Measurements from ENCODE around the gene PDXDC1. TPM values are rescaled to one million over a fixed set of nuclear protein-coding genes. Genes with fewer than 3 reads are reported as not detected.
"Not testable (repeated sequence)": the region's sequence is repeated elsewhere in the genome, so short reads cannot be mapped to it uniquely, and the experiment has no call there.

The PDXDC1 gene
- total RNA-seq, 1 experiment from 2014 or later, result 95.5 TPM

DNA sequence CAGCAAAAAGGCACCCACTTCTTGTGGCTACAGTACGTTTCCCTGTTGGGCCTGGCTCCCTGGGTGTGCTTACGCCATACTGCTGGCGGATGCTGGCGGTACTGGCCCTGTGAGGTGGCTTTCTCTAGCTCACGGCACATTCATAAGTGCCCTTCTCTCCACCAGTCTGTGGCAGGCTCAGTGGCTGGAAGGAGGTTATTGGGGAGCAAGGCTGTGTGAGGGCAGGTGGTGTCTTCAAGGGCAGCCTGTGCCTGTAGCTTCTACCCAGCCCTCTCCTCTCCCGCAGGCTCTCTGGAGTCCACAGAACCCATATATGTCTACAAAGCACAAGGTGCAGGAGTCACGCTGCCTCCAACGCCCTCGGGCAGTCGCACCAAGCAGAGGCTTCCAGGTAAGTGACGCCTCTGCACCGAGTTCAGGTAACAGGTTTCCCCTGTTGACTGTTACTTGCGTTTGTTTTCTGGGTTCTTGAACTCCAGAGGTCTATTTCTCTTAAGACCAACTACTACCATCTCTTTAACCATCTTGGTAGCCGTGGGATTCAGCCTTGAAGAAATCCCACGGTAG is 60.4 kb downstream of the PDXDC1 start:
- DNase-seq (ENCODE audit: low read depth), result no peak

DNA sequence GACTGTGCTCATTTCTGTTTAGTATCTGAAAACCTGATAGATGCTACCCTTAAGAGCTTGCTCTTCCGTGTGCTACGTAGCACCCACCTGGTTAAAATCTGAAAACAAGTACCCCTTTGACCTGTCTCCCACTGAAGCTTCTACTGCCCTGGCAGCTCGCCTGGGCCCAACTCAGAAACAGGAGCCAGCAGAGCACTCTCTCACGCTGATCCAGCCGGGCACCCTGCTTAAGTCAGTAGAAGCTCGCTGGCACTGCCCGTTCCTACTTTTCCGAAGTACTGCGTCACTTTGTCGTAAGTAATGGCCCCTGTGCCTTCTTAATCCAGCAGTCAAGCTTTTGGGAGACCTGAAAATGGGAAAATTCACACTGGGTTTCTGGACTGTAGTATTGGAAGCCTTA is 62.2 kb downstream of the PDXDC1 start:
- DNase-seq (ENCODE audit: low read depth), result no peak

DNA sequence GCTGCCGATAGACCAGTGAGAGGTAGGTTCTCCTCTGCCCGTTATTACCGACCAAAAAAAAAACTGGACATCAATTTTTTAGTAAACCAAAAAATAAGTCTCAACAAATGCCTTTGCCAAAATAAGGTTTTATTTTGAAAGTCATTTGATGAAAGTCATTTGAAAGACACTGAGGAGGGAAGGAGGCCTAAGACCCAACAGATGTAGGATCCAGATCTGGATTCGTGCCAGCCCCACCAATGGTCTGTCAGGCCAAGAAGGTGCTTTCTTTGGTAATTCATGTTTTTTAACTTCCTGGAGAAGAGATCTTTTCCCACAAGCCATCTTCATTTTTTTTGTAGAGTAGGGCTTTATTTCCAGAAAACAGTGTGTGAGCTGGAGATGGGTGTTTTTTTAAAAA is 62.9 kb downstream of the PDXDC1 start:
- DNase-seq (ENCODE audit: low read depth), result no peak

DNA sequence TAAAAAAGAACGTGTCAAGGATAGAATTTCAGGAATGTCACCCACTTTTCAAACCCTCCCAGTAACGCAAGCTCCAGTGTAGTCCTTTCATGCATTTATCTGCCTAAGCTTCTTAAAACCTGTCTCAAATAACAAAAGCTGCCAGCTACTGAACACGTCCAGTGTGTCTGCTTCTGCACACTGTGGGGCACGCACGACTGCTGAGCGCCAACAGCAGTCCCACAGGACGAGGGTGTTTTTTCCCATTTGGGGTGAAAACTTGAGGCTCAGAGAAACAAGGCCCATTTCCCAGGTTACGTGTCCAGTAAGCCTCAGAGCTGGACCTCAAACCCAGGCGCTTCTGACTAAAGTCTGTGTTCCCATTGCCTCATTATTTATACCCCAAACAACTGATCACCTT is 63.9 kb downstream of the PDXDC1 start:
- DNase-seq (ENCODE audit: low read depth), result no peak

DNA sequence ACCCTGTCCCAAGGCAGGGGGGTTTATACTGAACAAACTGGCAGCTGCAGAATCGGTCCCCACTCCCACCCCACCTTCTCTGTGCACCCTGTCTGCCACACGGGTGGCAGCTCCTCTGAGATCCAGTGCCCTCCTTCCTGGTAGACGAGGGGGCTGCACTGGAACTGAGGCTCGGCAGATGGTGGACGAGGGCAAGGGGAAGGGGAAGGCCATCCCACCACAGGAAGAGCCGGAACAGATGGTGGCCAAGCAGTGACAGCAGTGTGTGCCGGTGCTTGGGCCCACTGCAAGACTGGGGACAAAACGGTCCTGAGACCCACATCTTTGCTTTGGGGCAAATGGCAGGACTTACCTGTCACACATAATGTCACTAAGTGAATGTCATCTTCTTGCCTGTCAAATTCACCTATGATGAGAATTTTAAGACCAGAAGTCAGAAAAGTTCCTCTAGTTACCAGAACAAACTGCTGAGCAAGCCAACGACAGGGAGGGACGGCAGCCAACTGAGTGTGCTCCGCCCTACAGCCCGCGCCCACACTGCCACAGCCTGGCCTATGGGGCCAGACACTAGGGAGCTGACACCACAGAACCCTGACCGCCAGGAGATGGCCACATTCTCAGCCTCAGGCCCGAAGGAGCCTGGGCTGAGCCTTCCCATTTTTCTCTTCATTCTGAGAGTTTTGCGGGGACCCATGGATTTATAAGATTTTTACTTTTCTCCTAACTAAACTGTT is 66.6 kb downstream of the PDXDC1 start:
- DNase-seq (ENCODE audit: low read depth), result peak; percentile 18

DNA sequence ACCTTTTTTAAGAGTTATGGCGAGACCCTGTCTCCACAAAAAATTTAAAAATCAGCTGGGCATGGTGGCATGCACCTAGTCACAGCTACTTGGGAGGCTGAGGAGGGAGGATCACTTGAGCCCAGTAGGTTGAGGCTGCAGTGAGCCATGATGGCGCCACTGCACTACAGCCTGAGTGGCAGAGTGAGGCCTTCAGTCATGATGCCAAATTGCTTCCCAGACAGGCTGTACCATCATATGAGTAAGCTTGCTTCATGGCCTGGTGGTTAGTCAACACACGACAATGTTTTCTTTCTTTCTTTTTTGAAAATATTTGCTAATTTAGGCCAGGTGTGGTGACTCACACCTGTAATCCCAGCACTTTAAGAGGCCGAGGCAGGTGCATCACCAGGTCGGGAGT is 68.5 kb downstream of the PDXDC1 start:
- peak; percentile 41 for DNase-seq (ENCODE audit: low read depth)

DNA sequence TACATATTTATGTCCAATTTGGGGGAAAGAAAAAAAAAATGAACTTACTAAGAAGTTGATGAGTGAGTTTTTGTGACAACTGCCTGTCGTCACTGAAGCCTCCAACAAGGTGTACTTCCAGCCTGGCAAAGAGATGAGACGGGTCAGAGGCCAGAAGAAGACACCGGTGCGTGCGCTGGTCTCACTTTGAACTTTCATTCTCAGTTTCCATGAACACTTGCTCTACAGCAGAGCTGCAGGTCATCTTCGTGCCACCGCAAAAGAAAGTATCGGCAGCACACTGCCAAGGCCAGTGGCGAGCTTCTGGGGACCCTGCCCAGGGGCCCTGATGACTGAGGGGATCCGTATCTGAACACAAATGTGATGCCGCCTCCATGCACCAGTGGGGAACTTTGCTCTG is 69.5 kb downstream of the PDXDC1 start:
- DNase-seq (ENCODE audit: low read depth), result no peak

DNA sequence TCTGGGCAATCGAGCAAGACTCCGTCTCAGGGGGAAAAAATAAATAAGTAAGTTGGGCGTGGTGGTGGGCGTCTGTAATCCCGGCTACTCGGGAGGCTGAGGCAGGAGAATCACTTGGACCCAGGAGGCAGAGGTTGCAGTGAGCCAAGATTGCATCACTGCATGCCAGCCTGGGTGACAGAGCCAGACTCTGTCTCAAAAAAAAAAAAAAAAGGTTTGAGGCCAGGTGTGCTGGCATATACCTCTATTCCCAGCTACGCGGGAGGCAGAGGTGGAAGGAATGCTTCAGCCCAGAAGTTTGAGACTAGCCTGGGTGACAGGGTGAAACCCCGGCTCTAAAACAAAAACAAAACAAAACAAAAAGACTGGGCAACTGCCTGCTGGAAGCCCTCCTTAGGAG is 70.4 kb downstream of the PDXDC1 start:
- not testable (repeated sequence) for DNase-seq (ENCODE audit: low read depth)

DNA sequence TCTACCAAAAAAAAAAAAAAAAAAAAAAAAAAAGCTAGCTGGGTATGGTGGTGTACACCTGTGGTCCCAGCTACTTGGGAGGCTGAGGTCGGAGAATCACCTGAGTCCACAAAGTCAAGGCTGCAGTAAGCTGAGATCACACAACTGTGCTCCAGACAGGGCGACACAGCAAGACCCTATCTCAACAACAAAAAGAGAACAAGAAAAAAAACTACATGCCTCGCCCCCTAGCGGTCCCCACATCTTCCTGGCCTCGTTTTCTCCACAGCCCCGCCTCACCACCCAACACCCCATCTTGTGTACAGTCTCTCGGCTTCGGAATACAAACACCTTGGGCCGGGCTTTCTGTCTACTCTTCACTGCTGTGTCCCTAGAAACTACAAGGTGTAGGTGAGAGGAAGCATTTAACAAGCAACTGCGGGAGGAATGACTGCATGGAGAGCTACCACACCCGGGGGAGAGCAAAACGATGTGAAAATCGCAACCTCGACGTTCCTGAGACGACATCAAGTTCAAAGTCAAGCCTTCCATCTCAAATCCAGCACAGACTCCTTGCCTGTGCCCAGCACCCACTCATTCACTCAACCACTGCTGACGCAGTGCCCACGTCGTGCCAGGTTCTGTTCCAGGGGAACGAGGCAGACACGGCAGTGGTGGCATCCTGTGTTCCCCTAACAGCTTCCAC is 72.0 kb downstream of the PDXDC1 start:
- DNase-seq (ENCODE audit: low read depth), result no peak

DNA sequence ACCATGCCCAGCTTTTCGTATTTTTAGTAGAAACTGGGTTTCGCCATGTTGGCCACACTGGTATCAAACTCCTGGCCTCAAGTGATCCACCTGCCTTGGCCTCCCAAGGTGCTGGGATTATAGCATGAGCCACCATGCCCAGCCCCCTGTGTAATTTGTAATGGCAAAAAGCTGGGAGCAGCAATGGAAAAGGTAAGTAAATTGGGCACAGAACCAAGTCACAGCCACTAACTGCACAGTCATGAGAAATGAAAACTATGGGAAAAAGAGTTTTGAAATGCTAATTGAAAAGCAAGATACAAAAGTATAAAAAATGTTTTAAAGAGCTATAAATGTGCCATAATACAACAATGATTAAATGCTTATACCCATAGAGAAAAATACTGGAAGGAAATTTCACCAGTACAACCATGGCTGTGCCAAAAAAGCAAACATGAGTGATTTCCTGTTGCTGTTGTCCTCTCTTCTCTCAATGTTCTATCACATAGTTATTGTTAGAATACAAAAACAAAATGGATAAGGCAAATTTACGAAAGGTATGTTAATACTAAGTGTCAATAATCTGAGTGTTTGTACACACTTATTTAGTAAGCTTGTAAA is 74.9 kb downstream of the PDXDC1 start:
- DNase-seq (ENCODE audit: low read depth), result no peak

DNA sequence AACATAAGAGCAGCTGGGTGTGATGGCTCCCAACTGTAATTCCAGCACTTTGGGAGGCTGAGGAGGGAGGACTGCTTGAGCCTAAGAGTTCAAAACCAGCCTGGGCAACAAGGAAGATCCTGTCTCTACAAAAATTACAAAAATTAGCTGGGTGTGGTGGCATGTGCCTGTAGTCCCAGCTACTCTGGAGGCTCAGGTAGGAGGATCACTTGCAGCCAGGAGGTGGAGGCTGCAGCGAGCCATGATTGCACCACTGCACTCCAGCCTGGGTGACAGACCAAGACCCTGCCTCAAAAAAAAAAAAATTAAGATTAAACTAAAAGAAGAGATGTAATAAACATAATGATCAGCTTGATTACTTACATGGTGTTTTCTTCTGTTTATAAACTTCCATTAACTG is 75.6 kb downstream of the PDXDC1 start:
- DNase-seq (ENCODE audit: low read depth), result not testable (repeated sequence)

DNA sequence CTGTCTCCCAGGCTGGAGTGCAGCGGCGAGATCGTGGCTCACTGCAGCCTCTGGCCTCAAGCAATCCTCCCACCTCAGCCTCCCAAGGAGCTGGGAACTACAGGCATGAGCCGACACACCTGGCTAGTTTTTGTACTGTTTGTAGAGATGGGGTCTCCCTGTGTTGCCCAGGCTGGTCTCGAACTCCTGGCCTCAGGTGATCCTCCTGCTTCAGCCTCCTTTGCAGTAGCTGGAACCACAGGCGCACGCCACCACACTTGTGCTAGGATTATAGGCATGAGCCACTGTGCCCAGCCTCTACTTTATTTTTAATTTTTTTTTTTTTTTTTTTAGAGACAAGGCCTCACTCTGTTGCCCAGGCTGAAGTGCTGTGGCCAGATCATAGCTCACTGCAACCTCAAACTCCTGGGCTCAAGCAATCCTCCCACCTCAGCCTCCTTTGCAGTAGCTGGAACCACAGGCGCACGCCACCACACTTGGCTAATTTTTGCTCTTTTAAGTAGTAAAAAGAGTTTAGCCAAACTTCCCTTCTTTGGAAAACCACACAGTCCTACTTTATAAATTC is 76.6 kb downstream of the PDXDC1 start:
- DNase-seq (ENCODE audit: low read depth), result no peak

DNA sequence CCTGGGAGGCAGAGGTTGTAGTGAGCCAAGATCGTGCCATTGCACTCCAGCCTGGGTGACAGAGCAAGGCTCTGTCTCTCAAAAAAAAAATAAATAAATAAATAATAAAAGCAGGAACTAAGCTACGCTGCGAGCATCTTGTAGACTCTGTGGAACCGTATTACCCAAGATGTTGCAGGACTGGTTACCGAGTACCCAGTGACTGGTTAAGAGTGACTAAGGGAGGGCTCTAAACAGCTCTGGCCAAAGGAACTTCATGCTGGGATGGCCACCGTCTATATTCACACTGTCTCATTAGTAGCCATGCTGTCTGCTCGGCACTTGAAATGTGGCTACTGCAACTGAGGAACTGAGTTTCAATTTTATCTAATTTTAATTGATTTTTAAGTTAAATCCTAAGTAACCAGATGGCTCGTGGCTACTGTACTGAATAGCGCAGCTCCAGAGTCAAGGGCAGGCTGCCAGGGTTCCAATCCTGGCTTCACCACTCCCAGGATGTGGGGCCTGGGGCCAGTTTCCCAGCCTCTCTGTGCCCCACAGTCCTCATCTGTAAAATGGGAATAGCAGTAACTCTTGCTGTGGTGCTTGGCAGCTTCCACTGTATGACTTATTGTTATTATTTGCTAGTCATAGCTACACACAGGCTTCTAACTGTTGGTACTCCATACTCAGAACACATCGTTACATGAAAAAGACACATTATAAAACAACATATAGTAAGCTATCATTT is 78.1 kb downstream of the PDXDC1 start:
- DNase-seq (ENCODE audit: low read depth), result peak; percentile 6

DNA sequence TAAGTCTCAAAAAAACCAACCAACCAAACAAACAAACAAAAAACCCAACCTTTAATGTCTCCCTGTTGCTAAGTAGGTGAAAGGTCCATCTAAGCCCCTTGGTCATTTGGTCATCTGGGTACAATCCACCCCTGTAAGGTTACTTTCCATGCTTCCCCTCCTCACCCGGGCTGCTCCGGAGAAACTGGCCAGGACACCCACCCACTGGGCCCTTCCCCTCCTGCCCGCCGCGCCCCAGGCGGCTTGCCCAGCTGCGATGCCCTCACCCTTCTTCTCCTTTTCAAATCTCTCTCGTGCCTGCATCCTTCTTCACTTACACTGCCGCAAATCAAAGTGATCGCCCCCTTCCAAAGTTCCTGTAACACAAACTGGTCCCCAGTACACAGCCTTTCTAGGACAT is 79.1 kb downstream of the PDXDC1 start:
- DNase-seq (ENCODE audit: low read depth), result no peak

DNA sequence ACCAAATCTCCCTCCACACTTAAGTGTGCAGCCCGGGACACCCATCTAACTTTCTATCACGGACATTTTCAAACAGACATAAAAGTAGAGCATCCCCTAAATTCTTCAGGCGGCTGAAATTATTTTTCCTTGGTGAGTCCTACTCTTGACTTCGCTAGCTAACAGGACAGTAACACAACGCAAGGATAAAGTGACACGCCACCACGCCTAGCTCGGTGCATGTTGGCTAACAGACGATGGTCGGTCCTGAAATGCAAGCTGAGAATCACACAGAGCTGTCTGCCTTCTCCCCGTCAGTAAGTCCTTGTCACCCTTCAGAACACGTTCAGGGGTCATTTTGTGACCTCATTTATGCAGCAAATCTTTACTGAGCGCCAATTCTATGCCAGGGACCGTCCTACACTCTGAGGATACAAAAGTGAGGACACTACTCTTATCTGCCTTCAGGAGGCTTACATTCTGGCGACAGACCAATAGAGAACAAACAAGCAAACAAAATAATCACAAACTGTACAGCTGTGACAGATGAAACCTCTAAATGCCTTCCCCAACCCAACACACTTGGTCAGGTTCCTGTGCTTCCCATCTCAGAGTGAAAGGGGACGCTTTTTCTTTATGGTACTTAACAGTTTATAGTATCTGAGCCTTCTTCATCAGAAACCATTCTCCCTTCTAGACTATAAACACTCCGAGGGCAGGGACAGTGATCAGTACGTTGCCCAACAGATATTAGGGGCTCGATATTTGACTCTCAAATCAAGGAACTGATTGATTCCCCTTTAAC is 79.7 kb downstream of the PDXDC1 start:
- no peak for DNase-seq (ENCODE audit: low read depth)

DNA sequence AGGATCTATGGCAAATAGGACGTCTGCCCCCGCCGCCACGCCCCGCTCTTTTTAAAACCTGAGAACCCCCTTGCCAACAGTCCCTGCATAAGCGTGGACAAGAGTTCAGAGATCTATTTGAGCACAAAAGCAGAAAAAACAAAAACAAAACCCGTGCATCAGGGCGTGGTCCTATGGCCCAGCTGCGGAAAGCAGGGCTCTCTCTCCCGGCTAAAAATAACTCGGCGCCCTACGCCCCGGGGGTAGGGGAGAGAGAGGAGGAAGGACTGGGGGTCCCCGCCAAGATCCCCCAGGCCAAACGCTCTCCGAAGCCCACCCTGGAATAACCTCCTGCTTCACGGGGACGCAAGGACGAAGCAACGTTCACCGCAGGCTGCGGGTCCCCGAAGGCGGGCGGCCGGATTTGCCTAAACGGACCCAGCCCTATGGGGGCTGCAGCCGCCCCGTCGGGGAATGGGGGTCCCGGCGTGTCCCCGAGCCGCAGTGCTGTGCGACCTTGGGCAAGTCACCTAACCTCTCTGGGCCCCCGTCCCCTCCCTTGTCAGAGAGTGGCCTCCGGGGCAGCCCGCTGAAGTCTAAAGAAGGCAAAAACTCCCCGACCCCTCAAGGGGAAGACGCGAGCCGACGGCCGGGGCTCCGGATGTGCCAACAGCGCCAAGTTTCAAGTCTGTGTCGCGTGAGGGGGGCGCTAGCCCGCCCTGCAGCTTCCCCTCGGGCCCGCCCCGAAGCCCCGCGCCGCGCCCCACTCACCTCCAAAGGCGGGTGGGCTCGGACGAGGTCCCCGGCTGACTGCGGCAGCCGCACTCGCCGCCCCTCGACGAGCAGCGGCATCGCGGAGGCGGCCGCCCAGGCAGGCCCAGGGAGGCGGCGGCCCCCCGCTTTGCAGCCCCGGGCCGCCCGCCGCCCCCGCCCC is 80.6 kb downstream of the PDXDC1 start:
- peak; percentile 49 for DNase-seq (ENCODE audit: low read depth)

DNA sequence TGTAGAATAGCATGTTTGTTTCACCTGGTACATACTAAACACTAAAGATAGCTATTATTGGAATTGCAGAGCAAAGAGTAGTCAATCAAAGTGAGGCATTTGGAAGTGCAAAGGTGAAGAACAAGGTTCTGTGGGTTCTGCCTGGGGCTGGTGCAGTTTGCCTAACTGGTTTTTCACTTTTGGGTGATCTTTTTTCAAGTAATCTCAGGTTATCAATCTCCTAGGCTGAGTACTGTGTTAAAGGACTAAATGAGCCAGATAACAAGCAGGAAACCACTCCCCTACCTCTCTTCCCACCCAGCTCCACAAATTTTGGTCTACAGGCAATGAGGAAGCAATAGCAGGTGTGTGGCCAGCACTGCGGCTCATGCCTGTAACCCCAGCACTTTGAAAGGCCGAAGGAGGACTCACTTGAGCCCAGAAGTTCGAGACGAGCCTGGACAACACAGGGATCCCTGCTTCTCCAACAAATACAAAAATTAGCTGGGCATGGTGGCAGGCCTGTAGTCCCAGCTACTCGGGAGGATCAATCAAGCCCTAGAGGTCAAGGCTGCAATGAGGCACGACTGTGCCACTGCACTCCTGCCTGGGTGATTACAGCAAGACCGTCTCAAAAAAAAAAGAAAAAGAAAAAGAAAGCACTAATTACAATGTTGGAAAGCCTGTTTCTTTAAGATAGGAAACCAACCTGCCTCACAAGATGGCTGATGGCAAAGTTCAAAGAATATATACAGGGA is 83.0 kb downstream of the PDXDC1 start:
- DNase-seq (ENCODE audit: low read depth), result no peak

DNA sequence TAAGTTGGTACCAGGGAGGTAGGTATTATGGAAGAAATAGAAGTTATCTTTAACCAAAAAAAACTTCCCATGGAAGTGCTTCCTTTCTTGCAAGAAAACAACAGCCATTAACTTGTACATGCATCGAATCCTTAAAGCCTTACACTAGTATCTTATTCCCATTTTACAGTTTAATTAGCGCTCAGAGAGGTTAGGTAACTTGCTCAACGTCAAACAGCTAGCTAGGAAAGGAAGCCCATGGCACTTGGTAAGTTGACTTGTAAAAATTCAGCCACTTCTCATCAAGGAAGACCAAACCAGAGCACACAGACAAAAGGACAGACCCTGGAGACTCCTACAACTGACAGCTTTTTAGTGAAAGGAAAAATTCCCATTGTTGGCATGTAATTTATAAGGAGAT is 84.5 kb downstream of the PDXDC1 start:
- DNase-seq (ENCODE audit: low read depth), result no peak
